Activated naive CD4-positive, alpha-beta T cell treated with anti-CD3 and anti-CD28 coated beads, Interleukin-2, amount 10 ng/mL, durations not matched to agents 7 days and 5 days (primary cell): ENCODE measurements around the gene BICC1.

ENCODE experiments used
- CTCF ChIA-PET: fragments of 350-600 bp; sonication (Branson Sonifier 250); formaldehyde crosslinking; loops from one replicate; lab custom pipeline; 2021; ENCODE audit warnings: antibody characterized with exemption; lab: Charles Lee
- DNase-seq: peaks from one replicate; pipeline ENCODE4 v3.0.0-alpha.2; 2020
- H3K27ac Mint-ChIP-seq: one replicate; pipeline ENCODE4 v1.8.0; 2021; ENCODE audit warnings: mild to moderate bottlenecking, moderate library complexity, mixed read lengths
- H3K27me3 Mint-ChIP-seq: one replicate; pipeline ENCODE4 v1.8.0; 2021; ENCODE audit warnings: mild to moderate bottlenecking, mixed read lengths
- H3K36me3 Mint-ChIP-seq: one replicate; pipeline ENCODE4 v1.8.0; 2021; ENCODE audit warnings: mixed read lengths
- H3K4me1 Mint-ChIP-seq: one replicate; pipeline ENCODE4 v1.8.0; 2021; ENCODE audit warnings: mixed read lengths
- H3K4me3 Mint-ChIP-seq: one replicate; pipeline ENCODE4 v1.8.0; 2021; ENCODE audit warnings: mild to moderate bottlenecking, moderate library complexity, mixed read lengths
- H3K9me3 Mint-ChIP-seq: one replicate; pipeline ENCODE4 v1.8.0; 2021; ENCODE audit warnings: mixed read lengths

BICC1 gene

GRCh38 chr10:58696736-58697135 lies 184.1 kb downstream of the BICC1 start:
- no peak overlapping the region for H3K27ac Mint-ChIP-seq
- CTCF ChIA-PET: no interaction called here
- no peaks in the 10 kb centered on the region for H3K27me3 Mint-ChIP-seq
- H3K4me1 Mint-ChIP-seq: no peaks in the 10 kb centered on the region
- no peaks in the 10 kb centered on the region for H3K36me3 Mint-ChIP-seq
- no peak overlapping the region for H3K4me3 Mint-ChIP-seq
- DNase-seq: no peak
- H3K9me3 Mint-ChIP-seq: peaks cover 6% of the 10 kb centered on the region

GRCh38 chr10:58697691-58698090 lies 185.0 kb downstream of the BICC1 start:
- no peak for DNase-seq
- Mint-ChIP-seq H3K4me3 (no peak overlapping the region), H3K36me3 (no peaks in the 10 kb centered on the region)

DNA sequence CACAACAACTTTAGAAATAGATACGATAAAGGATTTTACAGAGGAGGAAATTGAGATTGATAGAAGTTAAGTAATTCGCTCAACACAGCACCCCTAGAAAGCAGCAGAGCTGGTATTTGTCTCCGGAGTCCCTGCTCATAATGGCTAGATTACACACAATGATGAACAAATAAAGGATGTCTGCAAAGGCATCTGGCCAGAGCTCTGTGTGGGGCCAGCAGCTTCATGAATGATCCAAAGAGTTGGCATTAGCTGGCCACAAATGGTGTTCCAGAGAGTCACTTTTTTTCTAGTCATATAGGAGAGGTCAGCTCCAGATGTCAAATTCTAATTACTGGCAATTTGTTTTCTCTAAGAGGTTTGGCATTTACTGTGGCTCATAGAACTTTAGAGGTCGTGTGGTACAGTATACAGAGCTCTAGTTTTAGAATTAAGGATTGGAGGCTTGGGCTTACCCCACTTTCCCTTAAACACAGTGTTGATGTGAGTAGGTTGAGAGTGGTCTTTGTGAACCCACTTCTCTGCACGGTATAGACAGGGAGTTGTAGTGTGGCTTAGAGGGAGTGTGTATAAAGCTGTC lies 186.2 kb downstream of the BICC1 start:
- Mint-ChIP-seq H3K4me3 (no peak overlapping the region), H3K4me1 (no peaks in the 10 kb centered on the region), H3K27me3 (no peaks in the 10 kb centered on the region), H3K27ac (no peak overlapping the region), H3K36me3 (no peaks in the 10 kb centered on the region), H3K9me3 (peaks cover 3% of the 10 kb centered on the region)
- CTCF ChIA-PET: no interaction called here
- no peak for DNase-seq

More at GRCh38 chr10:58697691-58698090, 185.0 kb downstream of the BICC1 start:
- Mint-ChIP-seq H3K9me3 (peaks cover 4% of the 10 kb centered on the region), H3K27ac (no peak overlapping the region), H3K4me1 (no peaks in the 10 kb centered on the region), H3K27me3 (no peaks in the 10 kb centered on the region)
- CTCF ChIA-PET: no interaction called here

DNA sequence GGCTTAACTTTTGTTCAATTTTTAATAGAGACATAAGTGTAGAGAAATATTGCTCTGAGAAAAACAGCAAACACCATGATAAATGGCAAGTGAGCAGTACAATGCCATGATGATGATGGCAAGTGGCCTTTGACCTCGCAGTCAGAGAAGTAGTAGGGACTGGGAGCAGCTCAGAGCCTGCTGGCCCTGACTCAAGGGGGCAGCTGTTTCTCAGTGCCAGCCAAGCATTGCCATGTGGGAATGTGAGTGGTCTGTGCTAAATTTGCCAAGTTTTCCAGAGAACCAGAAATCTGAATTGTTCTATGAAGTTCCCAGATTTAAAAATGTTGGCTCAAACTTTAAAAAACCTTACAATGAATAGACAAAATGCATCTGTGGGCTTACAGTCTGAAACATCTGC lies 187.9 kb downstream of the BICC1 start:
- H3K9me3 Mint-ChIP-seq: no peaks in the 10 kb centered on the region
- no peak overlapping the region for H3K4me3 Mint-ChIP-seq
- H3K27ac Mint-ChIP-seq: no peak overlapping the region
- no peaks in the 10 kb centered on the region for H3K36me3 Mint-ChIP-seq
- H3K4me1 Mint-ChIP-seq: no peaks in the 10 kb centered on the region
- DNase-seq: no peak
- no peaks in the 10 kb centered on the region for H3K27me3 Mint-ChIP-seq
- CTCF ChIA-PET: no interaction called here

- CTCF ChIA-PET: no interaction called here
- Mint-ChIP-seq H3K27ac (no peak overlapping the region), H3K36me3 (no peaks in the 10 kb centered on the region), H3K27me3 (no peaks in the 10 kb centered on the region), H3K4me1 (no peaks in the 10 kb centered on the region), H3K4me3 (no peak overlapping the region), H3K9me3 (no peaks in the 10 kb centered on the region)
- no peak for DNase-seq
Observed at GRCh38 chr10:58701405-58702135, 188.9 kb downstream of the BICC1 start.

GRCh38 chr10:58704226-58704625 lies 191.6 kb downstream of the BICC1 start:
- no peaks in the 10 kb centered on the region for H3K36me3 Mint-ChIP-seq
- no peaks in the 10 kb centered on the region for H3K4me1 Mint-ChIP-seq
- CTCF ChIA-PET: no interaction called here
- no peak overlapping the region for H3K4me3 Mint-ChIP-seq
- H3K9me3 Mint-ChIP-seq: no peaks in the 10 kb centered on the region
- no peak overlapping the region for H3K27ac Mint-ChIP-seq
- no peaks in the 10 kb centered on the region for H3K27me3 Mint-ChIP-seq
- DNase-seq: no peak

DNA sequence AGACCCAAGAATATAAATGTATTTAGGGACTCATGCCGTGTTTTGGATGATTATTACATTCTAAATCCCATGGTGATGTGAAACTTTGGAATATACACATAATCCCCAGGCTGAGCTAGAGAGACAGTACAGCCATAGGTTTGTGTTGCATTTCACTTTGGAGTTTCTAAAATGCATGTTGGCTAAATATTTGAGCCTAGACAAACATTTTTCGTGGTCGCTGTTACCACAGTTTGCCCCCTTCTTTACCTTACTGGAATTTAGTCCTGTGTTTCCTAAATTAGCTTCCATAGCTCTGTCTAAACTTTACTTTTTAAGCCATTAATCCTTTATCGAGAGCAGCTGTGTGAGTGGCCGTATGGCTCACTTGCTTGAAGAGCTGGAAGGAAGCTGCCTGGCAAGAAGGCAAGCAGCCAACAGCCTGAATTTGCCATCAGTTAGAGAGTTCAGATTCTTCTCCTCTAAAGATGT lies 192.0 kb downstream of the BICC1 start:
- no peak overlapping the region for H3K27ac Mint-ChIP-seq
- CTCF ChIA-PET: no interaction called here
- H3K27me3 Mint-ChIP-seq: no peaks in the 10 kb centered on the region
- H3K4me3 Mint-ChIP-seq: no peak overlapping the region
- no peaks in the 10 kb centered on the region for H3K4me1 Mint-ChIP-seq
- H3K9me3 Mint-ChIP-seq: no peaks in the 10 kb centered on the region
- no peak for DNase-seq
- no peaks in the 10 kb centered on the region for H3K36me3 Mint-ChIP-seq

DNA sequence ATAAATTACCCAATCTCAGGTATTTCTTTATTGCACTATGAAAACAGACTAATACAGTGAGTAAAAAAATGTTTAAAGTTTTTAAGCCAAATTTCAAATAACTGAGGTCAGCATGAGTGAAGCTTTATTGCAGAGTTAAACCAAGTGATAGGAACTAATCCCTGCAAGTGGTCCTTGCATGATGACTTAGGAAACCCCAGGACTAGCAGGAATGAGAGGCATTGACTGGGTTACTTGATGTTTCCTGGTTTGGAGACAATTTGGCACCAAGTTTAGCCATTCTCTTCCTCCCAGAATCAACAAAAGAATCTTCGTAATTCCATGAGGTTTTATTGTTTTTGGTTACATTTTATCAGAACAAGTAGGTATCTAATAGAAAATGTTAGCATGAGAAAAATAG lies 194.2 kb downstream of the BICC1 start:
- Mint-ChIP-seq H3K4me3 (no peak overlapping the region), H3K4me1 (no peaks in the 10 kb centered on the region), H3K27ac (no peak overlapping the region), H3K9me3 (no peaks in the 10 kb centered on the region), H3K36me3 (no peaks in the 10 kb centered on the region), H3K27me3 (no peaks in the 10 kb centered on the region)
- CTCF ChIA-PET: no interaction called here
- no peak for DNase-seq

DNA sequence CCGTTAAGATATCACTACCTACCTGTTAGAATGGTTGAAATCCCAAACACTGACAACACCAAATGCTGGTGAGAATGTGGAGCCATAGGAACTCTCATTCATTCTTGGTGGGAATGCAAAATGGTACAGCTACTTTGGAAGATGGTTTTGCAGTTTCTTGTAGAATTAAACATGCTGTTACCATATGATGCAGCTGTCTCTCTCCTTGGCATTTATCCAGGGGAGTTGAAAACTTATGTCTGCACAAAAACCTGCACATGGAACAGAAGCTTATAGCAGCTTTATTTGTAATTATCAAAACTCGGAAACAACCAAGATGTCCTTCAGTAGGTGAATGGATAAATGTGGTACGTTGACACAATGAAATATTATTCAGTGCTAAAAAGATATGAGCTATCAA lies 199.5 kb downstream of the BICC1 start:
- no peaks in the 10 kb centered on the region for H3K4me1 Mint-ChIP-seq
- CTCF ChIA-PET: no interaction called here
- no peak overlapping the region for H3K27ac Mint-ChIP-seq
- no peaks in the 10 kb centered on the region for H3K27me3 Mint-ChIP-seq
- no peak overlapping the region for H3K4me3 Mint-ChIP-seq
- no peak for DNase-seq
- H3K36me3 Mint-ChIP-seq: no peaks in the 10 kb centered on the region
- H3K9me3 Mint-ChIP-seq: no peaks in the 10 kb centered on the region

DNA sequence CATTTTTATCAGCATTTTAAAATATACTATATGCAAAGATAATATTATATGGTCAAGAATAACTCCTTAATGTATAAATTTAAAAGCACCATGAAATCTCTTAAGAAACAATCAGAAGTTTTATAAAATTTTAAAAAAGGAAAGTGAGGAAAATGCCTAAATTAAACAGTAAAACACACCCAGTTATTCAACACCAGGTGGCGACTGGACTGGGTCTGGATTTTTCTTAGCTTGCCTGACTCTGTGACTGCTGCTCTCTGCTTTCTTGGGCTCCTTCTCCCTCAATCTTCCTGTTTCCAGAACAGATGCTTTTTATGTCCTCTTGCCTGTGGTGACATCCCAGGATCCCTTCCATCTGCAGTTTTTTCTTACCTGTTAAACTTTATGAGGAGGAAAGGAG lies 200.3 kb downstream of the BICC1 start:
- no peaks in the 10 kb centered on the region for H3K4me1 Mint-ChIP-seq
- no peaks in the 10 kb centered on the region for H3K27me3 Mint-ChIP-seq
- H3K4me3 Mint-ChIP-seq: no peak overlapping the region
- H3K36me3 Mint-ChIP-seq: no peaks in the 10 kb centered on the region
- H3K9me3 Mint-ChIP-seq: no peaks in the 10 kb centered on the region
- H3K27ac Mint-ChIP-seq: no peak overlapping the region
- no peak for DNase-seq
- CTCF ChIA-PET: no interaction called here

- CTCF ChIA-PET: no interaction called here
- no peaks in the 10 kb centered on the region for H3K27me3 Mint-ChIP-seq
- no peak for DNase-seq
Observed at GRCh38 chr10:58714409-58714808, 201.7 kb downstream of the BICC1 start.

DNA sequence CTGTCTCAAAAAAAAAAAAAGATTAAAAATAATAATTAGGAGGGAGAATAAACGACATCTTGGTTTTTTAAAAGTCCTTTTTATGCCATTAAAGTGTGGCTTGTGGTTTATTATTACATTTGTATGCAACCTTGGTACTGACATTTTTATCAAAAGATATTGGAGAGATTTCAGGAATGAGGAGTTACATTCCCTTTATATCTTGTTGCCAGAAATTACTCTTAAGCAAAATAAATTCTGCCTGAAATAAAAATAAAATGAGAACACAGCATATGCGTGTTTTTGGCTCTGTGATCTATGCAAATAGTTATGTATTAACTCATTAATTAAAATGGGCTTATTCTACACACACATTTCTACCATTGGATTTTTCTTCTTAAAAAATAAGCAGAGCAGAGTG lies 202.4 kb downstream of the BICC1 start:
- no peak for DNase-seq
- no peak overlapping the region for H3K27ac Mint-ChIP-seq
- H3K27me3 Mint-ChIP-seq: no peaks in the 10 kb centered on the region
- no peaks in the 10 kb centered on the region for H3K36me3 Mint-ChIP-seq
- no peaks in the 10 kb centered on the region for H3K4me1 Mint-ChIP-seq
- no peak overlapping the region for H3K4me3 Mint-ChIP-seq
- CTCF ChIA-PET: no interaction called here
- no peaks in the 10 kb centered on the region for H3K9me3 Mint-ChIP-seq

More at GRCh38 chr10:58714409-58714808, 201.7 kb downstream of the BICC1 start:
- Mint-ChIP-seq H3K4me1 (no peaks in the 10 kb centered on the region), H3K4me3 (no peak overlapping the region), H3K36me3 (no peaks in the 10 kb centered on the region), H3K27ac (no peak overlapping the region), H3K9me3 (no peaks in the 10 kb centered on the region)

DNA sequence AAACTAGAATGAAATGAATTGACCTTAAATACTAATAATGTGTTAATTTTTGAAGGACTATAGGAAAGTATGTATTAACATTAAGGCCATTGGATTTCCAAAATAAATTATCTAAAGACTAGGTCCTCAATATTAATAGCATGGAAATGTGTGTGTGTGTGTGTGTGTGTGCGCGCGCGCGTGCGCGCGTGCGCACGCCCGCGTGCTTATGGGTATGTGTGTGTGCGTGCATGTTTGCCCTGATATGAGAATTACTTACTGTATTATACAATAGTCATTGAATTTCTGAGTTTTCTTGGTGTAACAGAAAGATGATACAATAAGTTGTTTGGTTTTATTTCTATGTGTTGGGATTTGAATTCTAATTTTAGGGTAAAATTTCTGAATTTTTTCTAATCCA lies 205.9 kb downstream of the BICC1 start:
- no peak for DNase-seq
- Mint-ChIP-seq H3K36me3 (no peaks in the 10 kb centered on the region), H3K4me3 (no peak overlapping the region), H3K27me3 (no peaks in the 10 kb centered on the region), H3K9me3 (no peaks in the 10 kb centered on the region), H3K4me1 (no peaks in the 10 kb centered on the region), H3K27ac (no peak overlapping the region)
- CTCF ChIA-PET: no interaction called here

DNA sequence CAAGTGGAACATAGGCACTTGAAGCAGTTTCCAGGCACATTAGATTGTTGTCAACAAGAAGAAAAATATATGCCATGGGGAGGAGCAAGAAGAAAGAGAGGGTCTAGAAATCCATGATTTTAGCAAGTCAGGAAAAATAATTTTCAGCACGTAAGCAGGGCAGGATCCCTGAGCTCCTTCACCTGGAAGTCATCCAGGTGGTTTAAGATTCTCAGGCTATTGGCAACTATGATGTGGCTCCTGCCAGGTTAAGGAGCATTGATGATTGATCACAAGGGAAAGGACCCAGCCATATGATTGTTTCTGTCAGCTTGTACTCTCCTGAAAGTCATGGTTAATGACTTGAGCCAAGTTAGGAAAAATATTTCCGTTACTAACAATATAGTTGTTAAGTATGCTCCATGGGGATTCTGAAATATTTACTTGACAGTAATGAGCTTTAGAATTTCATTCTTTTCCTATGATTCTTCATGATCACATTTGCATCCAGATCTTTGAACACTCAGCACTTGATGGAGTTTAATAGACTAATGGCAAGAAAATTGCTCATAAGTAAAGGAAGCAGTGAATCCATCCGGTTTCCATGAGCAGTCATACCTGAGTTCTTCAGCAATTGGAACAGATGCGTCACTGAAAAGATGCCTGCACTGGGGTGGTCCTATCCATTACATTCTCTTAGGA lies 209.1 kb downstream of the BICC1 start:
- Mint-ChIP-seq H3K4me3 (no peak overlapping the region), H3K9me3 (no peaks in the 10 kb centered on the region), H3K4me1 (no peaks in the 10 kb centered on the region), H3K27me3 (no peaks in the 10 kb centered on the region), H3K27ac (no peak overlapping the region), H3K36me3 (no peaks in the 10 kb centered on the region)
- CTCF ChIA-PET: no interaction called here
- no peak for DNase-seq

DNA sequence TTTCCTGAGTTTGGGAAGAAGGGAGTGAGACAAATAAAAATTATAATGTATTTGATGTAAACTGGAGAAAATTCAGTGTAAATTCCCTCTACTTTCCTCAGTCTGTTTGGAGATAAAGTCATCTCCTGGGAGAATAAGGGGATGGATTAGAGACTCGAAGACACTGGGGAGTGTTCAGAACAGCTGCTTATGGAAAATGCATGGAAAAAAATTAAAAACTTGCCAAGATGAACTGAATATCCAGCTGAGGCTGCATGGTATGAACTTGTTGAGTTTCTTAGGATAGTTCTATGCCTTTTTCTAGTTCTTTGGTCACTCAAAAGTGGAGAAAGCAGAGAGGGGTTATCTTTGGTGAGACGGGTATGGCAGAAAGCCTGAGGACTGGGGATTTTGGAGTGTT lies 210.5 kb downstream of the BICC1 start:
- H3K27ac Mint-ChIP-seq: no peak overlapping the region
- no peaks in the 10 kb centered on the region for H3K4me1 Mint-ChIP-seq
- no peak overlapping the region for H3K4me3 Mint-ChIP-seq
- H3K27me3 Mint-ChIP-seq: no peaks in the 10 kb centered on the region
- CTCF ChIA-PET: no interaction called here
- DNase-seq: no peak
- no peaks in the 10 kb centered on the region for H3K36me3 Mint-ChIP-seq
- H3K9me3 Mint-ChIP-seq: no peaks in the 10 kb centered on the region
